GM10248 (cell line): Measurements from ENCODE around the gene TSEN54.

Source experiments
- CTCF ChIA-PET: fragments of 300-600 bp; sonication (Branson Sonifier 250); formaldehyde crosslinking; extraction: SDS; loops from one replicate; lab custom pipeline; 2021; ENCODE audit warnings: antibody characterized with exemption; lab: Yijun Ruan, JAX
- POLR2A ChIA-PET: fragments of 350-650 bp; sonication (Branson Sonifier 250); formaldehyde crosslinking; extraction: SDS; loops from one replicate; lab custom pipeline; 2020; ENCODE audit warnings: antibody characterized with exemption; lab: Yijun Ruan, JAX
- DNase-seq: peaks from one replicate; pipeline ENCODE4 v3.0.0; 2012; ENCODE audit errors: extremely low spot score
- TF ChIP-seq, protein P1 (sequence below): IDR thresholded peaks from 2 replicates; pipeline ENCODE4 v1.5.1; 2012; ENCODE audit warnings: mild to moderate bottlenecking, low read depth; ENCODE audit errors: extremely low read depth, missing control alignments, control extremely low read depth

TSEN54 gene

DNA sequence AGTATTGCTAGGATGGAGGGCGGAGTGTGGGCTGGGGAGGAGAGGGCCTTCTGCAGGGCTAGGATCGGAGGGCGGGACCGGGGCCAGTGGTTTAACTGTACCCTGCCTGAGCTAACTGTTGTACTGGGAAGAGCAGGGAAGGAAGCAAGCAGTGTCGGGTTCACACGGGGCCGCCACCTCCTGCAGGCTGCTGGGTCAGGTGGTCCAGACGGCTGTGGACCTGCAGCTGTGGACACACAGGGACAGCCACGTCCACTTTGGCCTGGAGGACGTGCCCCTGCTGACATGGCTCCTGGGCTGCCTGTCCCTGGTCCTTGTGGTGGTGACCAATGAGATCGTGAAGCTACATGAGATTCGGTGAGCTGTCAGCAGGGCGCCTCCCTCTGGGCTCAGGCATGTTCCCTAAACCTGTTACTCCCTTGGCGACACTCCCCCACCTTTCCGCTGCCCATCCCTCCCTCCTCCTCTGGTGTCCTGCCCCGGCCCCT lies 17.6 kb upstream of the TSEN54 start:
- POLR2A ChIA-PET = no interaction called here
- CTCF ChIA-PET = interaction anchor here (0.9 to 1.8 kb wide), 4 partner anchors 12 to 255 kb away, joined by 3 to 6 read pairs (median 4); partner anchors contain the start of gene SMIM5
- no peak for DNase-seq
- TF ChIP-seq, protein P1, sequence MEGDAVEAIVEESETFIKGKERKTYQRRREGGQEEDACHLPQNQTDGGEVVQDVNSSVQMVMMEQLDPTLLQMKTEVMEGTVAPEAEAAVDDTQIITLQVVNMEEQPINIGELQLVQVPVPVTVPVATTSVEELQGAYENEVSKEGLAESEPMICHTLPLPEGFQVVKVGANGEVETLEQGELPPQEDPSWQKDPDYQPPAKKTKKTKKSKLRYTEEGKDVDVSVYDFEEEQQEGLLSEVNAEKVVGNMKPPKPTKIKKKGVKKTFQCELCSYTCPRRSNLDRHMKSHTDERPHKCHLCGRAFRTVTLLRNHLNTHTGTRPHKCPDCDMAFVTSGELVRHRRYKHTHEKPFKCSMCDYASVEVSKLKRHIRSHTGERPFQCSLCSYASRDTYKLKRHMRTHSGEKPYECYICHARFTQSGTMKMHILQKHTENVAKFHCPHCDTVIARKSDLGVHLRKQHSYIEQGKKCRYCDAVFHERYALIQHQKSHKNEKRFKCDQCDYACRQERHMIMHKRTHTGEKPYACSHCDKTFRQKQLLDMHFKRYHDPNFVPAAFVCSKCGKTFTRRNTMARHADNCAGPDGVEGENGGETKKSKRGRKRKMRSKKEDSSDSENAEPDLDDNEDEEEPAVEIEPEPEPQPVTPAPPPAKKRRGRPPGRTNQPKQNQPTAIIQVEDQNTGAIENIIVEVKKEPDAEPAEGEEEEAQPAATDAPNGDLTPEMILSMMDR = no peak

DNA sequence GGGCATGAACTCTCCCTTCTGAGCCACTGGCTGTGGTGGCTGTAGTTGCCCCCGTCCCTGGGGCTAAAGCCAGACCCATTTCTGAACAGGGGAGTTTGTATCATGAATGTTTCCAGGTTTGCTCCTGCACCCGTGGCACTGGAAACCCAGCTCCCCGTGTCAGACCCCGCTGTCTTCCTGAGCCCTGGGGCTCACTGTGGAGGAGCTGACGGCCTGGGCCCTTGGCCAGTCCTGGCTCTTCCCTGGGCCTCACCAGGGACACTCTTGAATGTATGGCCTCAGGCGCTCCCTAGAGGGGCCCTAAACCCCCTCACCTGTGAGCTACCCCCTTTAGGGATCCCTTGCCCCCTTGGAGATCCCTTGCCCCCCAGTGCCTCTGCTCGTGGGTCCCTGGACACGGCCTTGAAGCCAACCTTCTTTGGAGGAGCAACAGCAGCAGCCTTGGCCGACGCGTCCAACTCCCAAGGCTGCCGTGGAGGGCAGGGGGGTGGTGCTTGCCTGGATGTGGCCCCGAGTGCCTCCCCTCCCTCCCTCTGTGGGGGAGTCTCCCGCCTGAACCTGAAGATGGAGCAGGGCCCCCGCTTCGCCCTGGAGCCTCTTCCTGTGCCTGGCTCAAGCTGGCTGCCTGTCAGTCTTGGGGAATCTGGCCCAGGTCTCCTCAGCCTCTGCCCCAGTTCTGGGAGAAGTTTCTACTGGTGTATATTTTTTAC lies 16.9 kb upstream of the TSEN54 start:
- no peak for DNase-seq
- TF ChIP-seq, protein P1 = no peak
- ChIA-PET POLR2A (no interaction called here), CTCF (interaction anchor here (0.9 to 1.8 kb wide), 4 partner anchors 12 to 254 kb away, joined by 3 to 6 read pairs (median 4); partner anchors contain the start of gene SMIM5)

DNA sequence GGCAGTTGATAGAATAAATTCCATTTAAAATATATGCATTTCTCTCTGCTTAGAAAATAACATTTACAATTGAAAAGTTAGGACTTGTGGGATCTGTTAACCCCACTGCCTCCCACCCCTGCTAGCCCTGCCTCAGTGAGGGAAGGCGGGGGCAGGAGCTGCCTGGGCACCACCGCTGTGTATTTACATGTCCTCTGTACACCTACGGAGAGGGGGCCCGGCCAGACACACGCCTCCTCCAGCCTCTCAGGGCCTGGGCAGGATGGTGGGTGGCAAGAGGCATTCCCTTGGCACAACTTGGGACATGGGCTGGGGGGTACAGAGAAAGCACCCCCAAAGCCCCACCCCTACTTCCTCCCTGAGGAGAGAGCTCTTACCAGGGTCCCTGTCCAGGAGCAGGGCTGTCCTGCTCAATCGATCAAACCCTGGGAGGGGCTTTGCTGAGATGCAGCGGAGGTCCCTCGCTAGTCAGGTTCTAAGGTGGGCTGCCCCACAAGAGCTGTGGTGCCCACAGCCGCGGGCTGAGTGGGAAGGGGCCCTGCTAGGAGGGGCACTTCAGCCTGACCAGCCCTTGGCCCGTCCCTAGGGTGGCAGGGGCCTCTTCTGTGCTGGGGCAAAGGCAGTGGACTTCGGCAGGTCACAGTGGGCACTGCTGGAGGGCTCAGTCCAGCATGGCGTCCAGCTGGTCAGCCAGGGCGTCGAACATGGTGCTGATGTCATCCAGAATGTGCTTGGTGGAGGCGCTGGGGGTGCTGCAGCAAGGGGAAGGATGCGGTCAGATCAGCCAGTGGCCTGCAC lies 15.7 kb upstream of the TSEN54 start:
- ChIA-PET CTCF (interaction anchor here (0.8 to 1.6 kb wide), 4 partner anchors 8 to 249 kb away, joined by 3 to 4 read pairs (median 4); partner anchors contain the start of gene TSEN54), POLR2A (no interaction called here)
- TF ChIP-seq, protein P1 = no peak
- no peak for DNase-seq

DNA sequence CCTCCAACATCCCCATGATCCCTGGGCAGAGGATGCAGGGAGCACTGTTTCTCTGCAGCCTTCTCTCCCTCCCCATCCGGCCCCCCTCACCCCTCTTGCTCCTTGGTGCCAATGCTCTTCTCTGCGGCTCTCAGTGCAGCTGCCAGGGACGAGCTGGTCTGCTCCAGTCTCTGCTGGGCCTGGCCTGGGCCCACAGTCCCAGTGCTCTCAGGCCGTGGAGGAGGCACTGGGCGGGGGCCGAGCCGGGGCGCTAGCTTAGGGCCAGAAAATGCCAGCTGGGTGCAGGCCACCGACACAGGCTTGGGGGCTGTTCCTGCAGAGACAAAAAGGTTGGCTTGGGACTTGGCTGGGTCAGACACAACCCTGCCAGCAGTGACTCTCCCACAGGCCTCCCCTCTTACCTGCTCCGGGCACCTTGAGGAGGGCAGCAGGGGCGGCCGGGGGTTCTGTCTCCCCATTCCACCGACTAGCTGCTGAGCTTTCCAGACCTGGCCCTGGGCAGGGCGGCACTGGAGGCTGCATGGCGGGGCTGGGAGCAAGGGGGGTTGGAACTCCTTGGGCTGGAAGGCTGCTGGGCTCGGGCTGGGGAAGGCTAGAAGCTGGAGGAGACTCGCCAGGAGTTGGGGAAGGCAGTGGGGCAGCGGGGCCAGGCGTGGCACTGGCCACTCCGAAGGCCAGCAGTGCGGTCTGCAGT lies 14.8 kb upstream of the TSEN54 start:
- TF ChIP-seq, protein P1 = no peak
- ChIA-PET POLR2A (no interaction called here), CTCF (interaction anchor here (1.1 to 2.2 kb wide), 5 partner anchors 9 to 132 kb away, joined by 3 to 8 read pairs (median 4); partner anchors contain the start of genes SMIM5 and TSEN54)
- no peak for DNase-seq

DNA sequence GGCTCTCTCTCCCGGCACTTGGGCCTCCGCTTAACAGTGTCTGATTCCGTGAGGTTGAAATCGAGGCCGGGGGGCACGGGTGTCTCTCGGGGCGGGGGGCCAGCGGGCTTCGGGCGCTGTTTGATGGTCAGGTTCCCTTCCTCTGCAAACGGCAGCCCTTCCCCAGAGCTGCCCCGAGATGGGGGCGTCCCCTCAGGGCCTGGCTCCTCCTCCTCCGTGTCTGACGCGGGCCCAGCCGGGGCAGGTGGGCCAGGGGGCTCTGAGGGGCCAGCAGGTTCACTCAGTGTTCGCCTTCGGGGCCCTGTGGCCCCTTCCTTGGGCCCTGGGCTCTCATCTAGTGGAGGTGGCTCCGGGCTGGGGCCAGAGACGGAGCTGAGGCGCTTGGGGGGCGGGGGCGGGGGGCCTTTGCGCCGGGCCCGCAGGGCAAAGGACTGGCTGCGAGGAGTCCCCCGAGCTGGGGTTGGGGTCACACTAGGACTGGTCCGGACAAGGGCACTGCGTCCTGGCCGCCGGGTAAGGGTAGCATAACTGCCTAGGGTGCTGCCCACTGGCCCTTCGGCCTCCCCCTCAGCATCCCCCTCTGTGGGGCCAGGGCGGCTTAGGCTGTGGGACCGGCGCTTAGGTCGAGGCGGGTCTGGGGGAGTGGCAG lies 14.1 kb upstream of the TSEN54 start:
- CTCF ChIA-PET = interaction anchor here (1.1 to 2.2 kb wide), 7 partner anchors 10 to 131 kb away, joined by 4 to 8 read pairs (median 4); partner anchors contain the start of genes SMIM5 and TSEN54
- POLR2A ChIA-PET = no interaction called here
- TF ChIP-seq, protein P1 = no peak
- no peak for DNase-seq
